A549 (cell line): ENCODE results near the gene POLK. TPM values are rescaled to one million over a fixed set of nuclear protein-coding genes. Genes with fewer than 3 reads are reported as not detected.

ENCODE experiments used
- ATAC-seq, 2 experiments: fragments of 200-7000 bp in 1 of 2; fragments of >200 bp in 1 of 2; cut with Nextera tagmentation in 1 of 2; cut with Tn5 transposase in 1 of 2; 3 replicates each; pipeline versions ENCODE4 v1.8.0 to v1.9.1; 2018 to 2020; ENCODE audit warnings: mild to moderate bottlenecking in 1 of 2, moderate library complexity in 1 of 2
- CTCF ChIA-PET: fragments of 300-600 bp; sonication (Branson Sonifier 250); formaldehyde crosslinking; extraction: SDS; loops from one replicate; lab custom pipeline; 2021; ENCODE audit warnings: antibody characterized with exemption, inconsistent platforms; lab: Yijun Ruan, JAX
- POLR2A ChIA-PET: fragments of 350-600 bp; formaldehyde crosslinking; extraction: SDS; loops from one replicate; lab custom pipeline; 2021; ENCODE audit warnings: antibody characterized with exemption, inconsistent platforms; lab: Yijun Ruan, JAX
- DNase-seq, 2 experiments: peaks; one replicate each; pipeline versions ENCODE4 v3.0.0 to v3.0.0-alpha.2; 2011 to 2016; ENCODE audit warnings: low read depth in 1 of 2, low spot score in 1 of 2
- FAIRE-seq: peaks from 2 replicates; lab custom pipeline; 2011; peaks lifted over from hg19 to GRCh38; lab: Jason Lieb, UNC
- H3K27ac ChIP-seq, 2 experiments: fragments of >200 bp; sonication (Bioruptor Twin); formaldehyde crosslinking; 3 replicates each; pipeline ENCODE4 v1.5.1; 2016 to 2017
- H3K4me1 ChIP-seq: fragments of >200 bp; sonication (Bioruptor Twin); formaldehyde crosslinking; 3 replicates; pipeline ENCODE4 v1.6.1; 2016
- H3K4me2 ChIP-seq: fragments of >200 bp; sonication (Bioruptor Twin); formaldehyde crosslinking; 3 replicates; pipeline ENCODE4 v1.6.1; 2016
- H3K4me3 ChIP-seq: fragments of >200 bp; sonication (Bioruptor Twin); formaldehyde crosslinking; 3 replicates; pipeline ENCODE4 v1.5.1; 2016
- H3K9me3 ChIP-seq: fragments of >200 bp; sonication (Bioruptor Twin); formaldehyde crosslinking; 3 replicates; pipeline ENCODE4 v1.6.1; 2016
- CHD4 ChIP-seq: fragments of 200-600 bp; sonication (generic); IDR thresholded peaks from 2 replicates; pipeline ENCODE4 v1.6.1; 2016; ENCODE audit warnings: antibody characterized with exemption, mild to moderate bottlenecking, borderline replicate concordance
- EHF ChIP-seq: fragments of 250-450 bp; sonication (Bioruptor Pico); IDR thresholded peaks from 2 replicates; pipeline ENCODE4 v1.5.0; 2020; ENCODE audit warnings: mild to moderate bottlenecking
- EHMT2 ChIP-seq: fragments of 200-600 bp; sonication (generic); IDR thresholded peaks from 2 replicates; pipeline ENCODE4 v1.6.1; 2016; ENCODE audit warnings: antibody characterized with exemption, low read depth, mild to moderate bottlenecking, moderate library complexity
- EP300 ChIP-seq, 2 experiments: fragments of >200 bp; sonication (Bioruptor Twin); formaldehyde crosslinking; IDR thresholded peaks; 2 replicates in 1 of 2; 3 replicates in 1 of 2; pipeline ENCODE4 v1.6.1; 2016 to 2017
- ESRRA ChIP-seq: fragments of 150-350 bp; IDR thresholded peaks from 2 replicates; pipeline ENCODE4 v1.6.1; 2014; ENCODE audit warnings: mild to moderate bottlenecking, low read length, borderline replicate concordance
- FOXS1 ChIP-seq: fragments of 250-450 bp; sonication (Bioruptor Pico); IDR thresholded peaks from 2 replicates; pipeline ENCODE4 v1.5.0; 2020; ENCODE audit warnings: mild to moderate bottlenecking, moderate library complexity
- HOXB5 ChIP-seq: fragments of 250-450 bp; sonication (Bioruptor Pico); IDR thresholded peaks from 2 replicates; pipeline ENCODE4 v1.5.0; 2020; ENCODE audit warnings: mild to moderate bottlenecking, moderate library complexity
- JUNB ChIP-seq: fragments of >200 bp; sonication (Bioruptor Twin); formaldehyde crosslinking; IDR thresholded peaks from 2 replicates; pipeline ENCODE4 v1.6.1; 2016
- MAFK ChIP-seq: fragments of 450-650 bp; IDR thresholded peaks from 2 replicates; pipeline ENCODE4 v1.6.1; 2014; ENCODE audit not compliant: partially characterized antibody
- MAZ ChIP-seq: fragments of 150-350 bp; IDR thresholded peaks from 2 replicates; pipeline ENCODE4 v1.6.1; 2014; ENCODE audit warnings: antibody characterized with exemption, low read depth, low read length, borderline replicate concordance
- NFE2L2 ChIP-seq: fragments of 150-350 bp; conservative IDR thresholded peaks from 2 replicates; pipeline ENCODE4 v1.6.1; 2014; ENCODE audit warnings: low read length
- NPAS2 ChIP-seq: fragments of 250-450 bp; sonication (Bioruptor Pico); IDR thresholded peaks from 2 replicates; pipeline ENCODE4 v1.8.0; 2022; ENCODE audit warnings: mild to moderate bottlenecking, moderate library complexity, borderline replicate concordance
- PHF8 ChIP-seq: fragments of 200-600 bp; sonication (generic); IDR thresholded peaks from 2 replicates; pipeline ENCODE4 v1.6.1; 2016; ENCODE audit warnings: low read depth, mild to moderate bottlenecking, antibody characterized with exemption, moderate library complexity, borderline replicate concordance
- POLR2AphosphoS2 ChIP-seq: conservative IDR thresholded peaks from 2 replicates; pipeline ENCODE4 v1.6.1; 2012; ENCODE audit warnings: low read length, improper control_type of control experiment, inconsistent platforms
- RAD21 ChIP-seq, 2 experiments: fragments of >200 bp in 1 of 2; sonication (Bioruptor Twin) in 1 of 2; formaldehyde crosslinking in 1 of 2; IDR thresholded peaks in 1 of 2; conservative IDR thresholded peaks in 1 of 2; 2 replicates in 1 of 2; 3 replicates in 1 of 2; pipeline ENCODE4 v1.6.1; 2012 to 2018; ENCODE audit warnings: inconsistent platforms in 1 of 2
- RNF2 ChIP-seq: fragments of 200-600 bp; sonication (generic); IDR thresholded peaks from 2 replicates; pipeline ENCODE4 v1.6.1; 2016; ENCODE audit warnings: low read depth, mild to moderate bottlenecking, antibody characterized with exemption, moderate library complexity, borderline replicate concordance
- SMC3 ChIP-seq: fragments of >200 bp; sonication (Bioruptor Twin); formaldehyde crosslinking; IDR thresholded peaks from 3 replicates; pipeline ENCODE4 v1.6.1; 2018; ENCODE audit warnings: inconsistent platforms
- ZFP36 ChIP-seq: fragments of 450-650 bp; IDR thresholded peaks from 2 replicates; pipeline ENCODE4 v1.6.1; 2014; ENCODE audit warnings: borderline replicate concordance; ENCODE audit not compliant: partially characterized antibody
- ZNF302 ChIP-seq: fragments of 250-450 bp; sonication (Bioruptor Pico); IDR thresholded peaks from 2 replicates; pipeline ENCODE4 v1.9.0; 2021; ENCODE audit warnings: inconsistent platforms, mild to moderate bottlenecking, moderate library complexity
- WGBS: methylation state at CpG from one replicate; pipeline ENCODE4 v1.1.6; 2017; ENCODE audit errors: missing lambda C conversion rate; 5-methylcytosine and 5-hydroxymethylcytosine counted together
- polyA plus RNA-seq, 4 experiments: library from polyadenylated mRNA; depleted of rRNA in 3 of 4; stranded (reverse); fragments of >200 nt; fragmentation: RNase III in 1 of 4; extraction: RNeasy Plus Mini Kit Qiagen cat#74134 plus additional on column Dnase treatment in 1 of 4; gene quantifications; 2 replicates in 3 of 4; 3 replicates in 1 of 4; pipeline ENCODE4 v1.2.3, GENCODE V29; 2011 to 2017
- TF ChIP-seq, protein P1 (sequence below): fragments of 450-650 bp; IDR thresholded peaks from 2 replicates; pipeline ENCODE4 v1.6.1; 2014; ENCODE audit warnings: antibody characterized with exemption
- TF ChIP-seq, protein P2 (sequence below): fragments of >200 bp; sonication (Bioruptor Twin); formaldehyde crosslinking; IDR thresholded peaks from 2 replicates; pipeline ENCODE4 v1.6.1; 2016
- TF ChIP-seq, protein P3 (sequence below): fragments of >200 bp; sonication (Bioruptor Twin); formaldehyde crosslinking; IDR thresholded peaks from 3 replicates; pipeline ENCODE4 v1.5.1; 2016
- TF ChIP-seq, protein P4 (sequence below): fragments of 250-450 bp; sonication (Bioruptor Pico); IDR thresholded peaks from 2 replicates; pipeline ENCODE4 v1.5.0; 2020; ENCODE audit warnings: low read depth, mild to moderate bottlenecking, moderate library complexity
- TF ChIP-seq, protein P5 (sequence below): fragments of 150-350 bp; IDR thresholded peaks from 2 replicates; pipeline ENCODE4 v1.6.1; 2014; ENCODE audit warnings: low read depth, mild to moderate bottlenecking, low read length

The POLK gene
- polyA plus RNA-seq, 2 of the 4 experiments (the other 2 are of a cell fraction), result 10.9 to 39.8 TPM

DNA sequence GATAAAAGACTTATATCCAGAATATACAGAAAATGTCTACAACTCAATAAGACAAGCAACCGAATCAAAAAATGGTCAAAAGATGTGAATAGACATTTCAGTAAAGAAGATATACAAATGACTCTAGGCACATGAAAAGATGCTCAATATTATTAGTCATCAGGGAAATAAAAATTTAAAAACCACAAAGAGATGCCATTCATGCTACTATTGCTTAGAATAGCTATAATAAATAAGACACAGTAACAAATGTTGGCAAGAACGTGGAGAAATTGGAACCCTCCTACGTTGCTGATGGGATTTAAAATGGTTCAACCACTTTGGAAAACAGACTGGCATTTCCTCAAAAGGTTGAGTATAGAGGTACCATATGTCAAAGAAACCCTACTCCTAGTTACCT is 39.8 kb downstream of the POLK start:
- H3K4me2 ChIP-seq, result no peak overlapping the region
- TF ChIP-seq, protein P1, sequence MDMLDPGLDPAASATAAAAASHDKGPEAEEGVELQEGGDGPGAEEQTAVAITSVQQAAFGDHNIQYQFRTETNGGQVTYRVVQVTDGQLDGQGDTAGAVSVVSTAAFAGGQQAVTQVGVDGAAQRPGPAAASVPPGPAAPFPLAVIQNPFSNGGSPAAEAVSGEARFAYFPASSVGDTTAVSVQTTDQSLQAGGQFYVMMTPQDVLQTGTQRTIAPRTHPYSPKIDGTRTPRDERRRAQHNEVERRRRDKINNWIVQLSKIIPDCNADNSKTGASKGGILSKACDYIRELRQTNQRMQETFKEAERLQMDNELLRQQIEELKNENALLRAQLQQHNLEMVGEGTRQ, result no peak
- no peak for TF ChIP-seq POLR2AphosphoS2
- TF ChIP-seq, protein P2, sequence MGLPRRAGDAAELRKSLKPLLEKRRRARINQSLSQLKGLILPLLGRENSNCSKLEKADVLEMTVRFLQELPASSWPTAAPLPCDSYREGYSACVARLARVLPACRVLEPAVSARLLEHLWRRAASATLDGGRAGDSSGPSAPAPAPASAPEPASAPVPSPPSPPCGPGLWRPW, result no peak
- no peak for TF ChIP-seq EHF
- TF ChIP-seq, protein P3, sequence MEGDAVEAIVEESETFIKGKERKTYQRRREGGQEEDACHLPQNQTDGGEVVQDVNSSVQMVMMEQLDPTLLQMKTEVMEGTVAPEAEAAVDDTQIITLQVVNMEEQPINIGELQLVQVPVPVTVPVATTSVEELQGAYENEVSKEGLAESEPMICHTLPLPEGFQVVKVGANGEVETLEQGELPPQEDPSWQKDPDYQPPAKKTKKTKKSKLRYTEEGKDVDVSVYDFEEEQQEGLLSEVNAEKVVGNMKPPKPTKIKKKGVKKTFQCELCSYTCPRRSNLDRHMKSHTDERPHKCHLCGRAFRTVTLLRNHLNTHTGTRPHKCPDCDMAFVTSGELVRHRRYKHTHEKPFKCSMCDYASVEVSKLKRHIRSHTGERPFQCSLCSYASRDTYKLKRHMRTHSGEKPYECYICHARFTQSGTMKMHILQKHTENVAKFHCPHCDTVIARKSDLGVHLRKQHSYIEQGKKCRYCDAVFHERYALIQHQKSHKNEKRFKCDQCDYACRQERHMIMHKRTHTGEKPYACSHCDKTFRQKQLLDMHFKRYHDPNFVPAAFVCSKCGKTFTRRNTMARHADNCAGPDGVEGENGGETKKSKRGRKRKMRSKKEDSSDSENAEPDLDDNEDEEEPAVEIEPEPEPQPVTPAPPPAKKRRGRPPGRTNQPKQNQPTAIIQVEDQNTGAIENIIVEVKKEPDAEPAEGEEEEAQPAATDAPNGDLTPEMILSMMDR, result no peak
- TF ChIP-seq MAZ, result no peak
- no peak for TF ChIP-seq EP300 (IDR thresholded peaks at IDR 0.05)
- TF ChIP-seq CHD4, result no peak
- no peak for TF ChIP-seq EHMT2
- ChIA-PET CTCF (interaction anchor here (0.9 kb wide), 1 partner anchor 15 kb away, joined by 5 read pairs; no protein-coding TSS in a partner anchor), POLR2A (no interaction called here)
- DNase-seq (no peak), ATAC-seq (no peak), FAIRE-seq (no peak)
- H3K9me3 ChIP-seq, result no peaks in the 10 kb centered on the region
- H3K4me1 ChIP-seq, result no peaks in the 10 kb centered on the region
- no peak overlapping the region for H3K4me3 ChIP-seq
- no peak overlapping the region for H3K27ac ChIP-seq
- WGBS, result 86% methylated on average over 3 of the region's 3 CpGs

DNA sequence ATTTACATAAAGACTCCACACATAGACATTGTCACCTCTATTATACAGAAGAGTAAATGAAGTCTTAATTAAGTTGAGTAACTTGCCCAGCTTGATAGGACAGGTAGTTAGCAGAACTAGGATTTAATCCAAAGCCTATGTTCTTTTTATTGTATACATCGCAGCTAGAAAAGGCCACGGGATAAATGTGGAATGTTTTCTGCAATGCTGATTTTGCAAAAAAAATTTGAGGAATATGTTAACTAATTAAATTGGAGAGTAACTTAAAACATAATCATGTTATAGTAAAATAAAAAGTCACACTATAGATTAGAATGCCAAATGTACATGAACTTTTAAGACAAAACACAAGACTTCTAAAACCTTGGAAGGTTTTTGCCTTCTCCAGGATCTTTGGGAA is 41.1 kb downstream of the POLK start:
- ChIA-PET CTCF (no interaction called here), POLR2A (no interaction called here)
- Histone ChIP-seq H3K4me3 (no peak overlapping the region), H3K9me3 (no peaks in the 10 kb centered on the region), H3K27ac (no peak overlapping the region), H3K4me2 (no peak overlapping the region), H3K4me1 (no peaks in the 10 kb centered on the region)
- ATAC-seq, result no peak
- DNase-seq, result no peak
- no peak for FAIRE-seq
- TF ChIP-seq JUNB (no peak), FOXS1 (CRISPR knock-in tag) (no peak), MAFK (peak; percentile 55), RNF2 (no peak)
- WGBS, result 94% methylated on average over 2 of the region's 2 CpGs

DNA sequence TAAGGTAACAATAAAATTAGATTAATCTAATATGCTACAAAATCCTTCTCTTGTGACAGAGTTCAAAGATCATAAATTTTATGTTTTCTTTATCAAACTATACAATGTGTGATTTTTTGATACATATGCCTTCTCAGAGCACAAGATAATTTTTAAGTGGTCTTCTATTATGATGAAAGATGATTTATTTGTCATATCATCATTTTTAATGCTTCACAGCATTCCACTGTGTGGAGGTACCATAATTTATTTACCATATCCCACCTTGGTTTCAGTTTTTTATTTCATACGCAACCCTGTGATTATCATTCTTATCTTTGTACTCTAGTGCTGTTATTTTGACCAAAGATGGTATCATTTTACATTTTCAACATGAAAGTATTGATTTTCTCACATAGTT is 41.7 kb downstream of the POLK start:
- CTCF ChIA-PET, result interaction anchor here (0.6 kb wide), 1 partner anchor 116 kb away, joined by 3 read pairs; no protein-coding TSS in a partner anchor
- Histone ChIP-seq H3K4me1 (no peaks in the 10 kb centered on the region), H3K27ac (no peak overlapping the region), H3K4me2 (no peak overlapping the region), H3K9me3 (no peaks in the 10 kb centered on the region)
- WGBS, result 97% methylated on average over 1 of the region's 1 CpG
- POLR2A ChIA-PET, result no interaction called here
- TF ChIP-seq MAFK, result peak; percentile 87
- TF ChIP-seq ESRRA, result no peak
- TF ChIP-seq, protein P2, result no peak
- no peak for TF ChIP-seq CHD4
- TF ChIP-seq ZFP36, result no peak
- TF ChIP-seq, all 56 proteins: peak for 1
- no peak for ATAC-seq
- no peak overlapping the region for H3K4me3 ChIP-seq
- peak; percentile 23 for FAIRE-seq
- no peak for DNase-seq

DNA sequence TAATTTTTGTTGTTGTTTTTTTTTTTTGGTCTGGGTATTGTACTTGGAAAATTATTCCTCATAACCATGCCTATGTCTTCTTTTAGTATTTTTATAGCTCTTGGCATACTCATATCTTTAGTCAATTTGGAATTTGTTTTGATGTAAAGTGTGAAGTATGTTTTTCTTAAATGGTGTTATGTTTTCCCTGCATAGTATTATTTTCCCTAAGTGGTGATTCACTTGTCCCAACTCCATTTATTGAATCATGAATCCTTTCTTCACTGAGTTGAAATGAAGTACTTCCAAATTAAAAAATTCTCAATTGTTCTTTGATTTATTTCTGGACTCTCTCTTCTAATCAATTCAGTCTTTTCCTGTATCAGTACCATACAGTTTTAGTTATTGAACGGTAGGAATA is 46.5 kb downstream of the POLK start:
- H3K4me1 ChIP-seq, result no peaks in the 10 kb centered on the region
- FAIRE-seq (no peak), DNase-seq (no peak), ATAC-seq (no peak)
- ChIA-PET POLR2A (no interaction called here), CTCF (no interaction called here)
- no peak overlapping the region for H3K4me3 ChIP-seq
- 95% methylated on average over 1 of the region's 1 CpG for WGBS
- H3K27ac ChIP-seq, result no peak overlapping the region
- H3K4me2 ChIP-seq, result no peak overlapping the region
- H3K9me3 ChIP-seq, result peaks cover 6% of the 10 kb centered on the region
- TF ChIP-seq, protein P4, sequence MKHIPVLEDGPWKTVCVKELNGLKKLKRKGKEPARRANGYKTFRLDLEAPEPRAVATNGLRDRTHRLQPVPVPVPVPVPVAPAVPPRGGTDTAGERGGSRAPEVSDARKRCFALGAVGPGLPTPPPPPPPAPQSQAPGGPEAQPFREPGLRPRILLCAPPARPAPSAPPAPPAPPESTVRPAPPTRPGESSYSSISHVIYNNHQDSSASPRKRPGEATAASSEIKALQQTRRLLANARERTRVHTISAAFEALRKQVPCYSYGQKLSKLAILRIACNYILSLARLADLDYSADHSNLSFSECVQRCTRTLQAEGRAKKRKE (CRISPR knock-in tag), result no peak
- TF ChIP-seq FOXS1 (CRISPR knock-in tag) (no peak), NPAS2 (no peak), HOXB5 (CRISPR knock-in tag) (no peak), ZNF302 (CRISPR knock-in tag) (no peak), NFE2L2 (no peak), PHF8 (no peak), RAD21 (conservative IDR thresholded peaks at IDR 0.05 in 1 of 2, IDR thresholded peaks at IDR 0.05 in 1 of 2) (no peak), SMC3 (no peak)
- TF ChIP-seq, protein P5, sequence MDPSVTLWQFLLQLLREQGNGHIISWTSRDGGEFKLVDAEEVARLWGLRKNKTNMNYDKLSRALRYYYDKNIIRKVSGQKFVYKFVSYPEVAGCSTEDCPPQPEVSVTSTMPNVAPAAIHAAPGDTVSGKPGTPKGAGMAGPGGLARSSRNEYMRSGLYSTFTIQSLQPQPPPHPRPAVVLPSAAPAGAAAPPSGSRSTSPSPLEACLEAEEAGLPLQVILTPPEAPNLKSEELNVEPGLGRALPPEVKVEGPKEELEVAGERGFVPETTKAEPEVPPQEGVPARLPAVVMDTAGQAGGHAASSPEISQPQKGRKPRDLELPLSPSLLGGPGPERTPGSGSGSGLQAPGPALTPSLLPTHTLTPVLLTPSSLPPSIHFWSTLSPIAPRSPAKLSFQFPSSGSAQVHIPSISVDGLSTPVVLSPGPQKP, result no peak
- TF ChIP-seq, protein P1, result no peak
